Neural cell (in vitro differentiated cells): ENCODE results near the gene CRYGS.
"Not testable (repeated sequence)": the region's sequence is repeated elsewhere in the genome, so short reads cannot be mapped to it uniquely, and the experiment has no call there.

Experiments used
- MXI1 ChIP-seq: fragments of 450-650 bp; conservative IDR thresholded peaks from 2 replicates; pipeline ENCODE4 v1.6.1; 2014; ENCODE audit warnings: antibody characterized with exemption, mild to moderate bottlenecking; ENCODE audit not compliant: poor library complexity, severe bottlenecking
- POLR2AphosphoS5 ChIP-seq: IDR thresholded peaks from 2 replicates; pipeline ENCODE4 v1.6.1; 2012

DNA sequence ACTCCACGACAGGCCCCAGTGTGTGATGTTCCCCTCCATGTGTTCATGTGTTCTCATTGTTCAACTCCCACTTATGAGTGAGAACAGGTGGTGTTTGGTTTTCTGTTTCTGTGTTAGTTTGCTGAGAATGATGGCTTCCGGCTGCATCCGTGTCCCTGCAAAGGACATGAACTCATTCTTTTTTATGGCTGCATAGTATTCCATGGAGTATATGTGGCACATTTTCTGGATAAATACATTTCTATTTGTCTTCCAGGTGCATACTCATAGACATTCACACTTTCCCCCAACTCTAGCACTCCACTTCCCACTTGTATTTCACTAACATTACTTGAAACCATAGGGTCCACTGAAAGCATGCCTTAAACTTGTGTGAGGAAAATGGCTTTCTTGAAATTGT is 12.5 kb downstream of the CRYGS start:
- not testable (repeated sequence) for TF ChIP-seq MXI1, POLR2AphosphoS5
